Nephron (organoid): Measurements from ENCODE around the gene ADAP1.

Source experiments
- H3K27ac Mint-ChIP-seq, 3 experiments: 2 replicates each; pipeline ENCODE4 v1.8.0; 2020; ENCODE audit warnings: mixed read lengths in 3 of 3, mild to moderate bottlenecking in 2 of 3, moderate library complexity in 1 of 3
- H3K27me3 Mint-ChIP-seq: 2 replicates; pipeline ENCODE4 v1.8.0; 2021; ENCODE audit warnings: low read depth, mild to moderate bottlenecking, moderate library complexity, mixed read lengths
- H3K36me3 Mint-ChIP-seq: 2 replicates; pipeline ENCODE4 v1.8.0; 2020; ENCODE audit warnings: low read depth, mixed read lengths
- H3K4me1 Mint-ChIP-seq: 2 replicates; pipeline ENCODE4 v1.8.0; 2020; ENCODE audit warnings: mixed read lengths
- H3K4me3 Mint-ChIP-seq, 3 experiments: 2 replicates each; pipeline ENCODE4 v1.8.0; 2020; ENCODE audit warnings: mild to moderate bottlenecking in 3 of 3, mixed read lengths in 3 of 3, moderate library complexity in 2 of 3
- H3K9me3 Mint-ChIP-seq: 2 replicates; pipeline ENCODE4 v1.8.0; 2020; ENCODE audit warnings: mixed read lengths
- TF ChIP-seq, protein P1 (sequence below), 3 experiments: fragments of 200-600 bp; sonication (generic); IDR thresholded peaks; one replicate each; pipeline ENCODE4 v1.5.0; 2021; ENCODE audit warnings: antibody characterized with exemption in 3 of 3; ENCODE audit not compliant: unreplicated experiment in 3 of 3

ADAP1 gene

GRCh38 chr7:894164-894867 is 60.2 kb downstream of the ADAP1 start:
- H3K36me3 Mint-ChIP-seq: peaks cover 39% of the 10 kb centered on the region
- no peak overlapping the region for H3K27ac Mint-ChIP-seq
- H3K27me3 Mint-ChIP-seq: no peaks in the 10 kb centered on the region
- H3K4me3 Mint-ChIP-seq: no peak overlapping the region
- H3K4me1 Mint-ChIP-seq: no peaks in the 10 kb centered on the region
- TF ChIP-seq, protein P1, sequence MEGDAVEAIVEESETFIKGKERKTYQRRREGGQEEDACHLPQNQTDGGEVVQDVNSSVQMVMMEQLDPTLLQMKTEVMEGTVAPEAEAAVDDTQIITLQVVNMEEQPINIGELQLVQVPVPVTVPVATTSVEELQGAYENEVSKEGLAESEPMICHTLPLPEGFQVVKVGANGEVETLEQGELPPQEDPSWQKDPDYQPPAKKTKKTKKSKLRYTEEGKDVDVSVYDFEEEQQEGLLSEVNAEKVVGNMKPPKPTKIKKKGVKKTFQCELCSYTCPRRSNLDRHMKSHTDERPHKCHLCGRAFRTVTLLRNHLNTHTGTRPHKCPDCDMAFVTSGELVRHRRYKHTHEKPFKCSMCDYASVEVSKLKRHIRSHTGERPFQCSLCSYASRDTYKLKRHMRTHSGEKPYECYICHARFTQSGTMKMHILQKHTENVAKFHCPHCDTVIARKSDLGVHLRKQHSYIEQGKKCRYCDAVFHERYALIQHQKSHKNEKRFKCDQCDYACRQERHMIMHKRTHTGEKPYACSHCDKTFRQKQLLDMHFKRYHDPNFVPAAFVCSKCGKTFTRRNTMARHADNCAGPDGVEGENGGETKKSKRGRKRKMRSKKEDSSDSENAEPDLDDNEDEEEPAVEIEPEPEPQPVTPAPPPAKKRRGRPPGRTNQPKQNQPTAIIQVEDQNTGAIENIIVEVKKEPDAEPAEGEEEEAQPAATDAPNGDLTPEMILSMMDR (IDR thresholded peaks at IDR 0.05; ENCODE audit: unreplicated experiment in 3 of 3): no peak
- H3K9me3 Mint-ChIP-seq: no peaks in the 10 kb centered on the region

DNA sequence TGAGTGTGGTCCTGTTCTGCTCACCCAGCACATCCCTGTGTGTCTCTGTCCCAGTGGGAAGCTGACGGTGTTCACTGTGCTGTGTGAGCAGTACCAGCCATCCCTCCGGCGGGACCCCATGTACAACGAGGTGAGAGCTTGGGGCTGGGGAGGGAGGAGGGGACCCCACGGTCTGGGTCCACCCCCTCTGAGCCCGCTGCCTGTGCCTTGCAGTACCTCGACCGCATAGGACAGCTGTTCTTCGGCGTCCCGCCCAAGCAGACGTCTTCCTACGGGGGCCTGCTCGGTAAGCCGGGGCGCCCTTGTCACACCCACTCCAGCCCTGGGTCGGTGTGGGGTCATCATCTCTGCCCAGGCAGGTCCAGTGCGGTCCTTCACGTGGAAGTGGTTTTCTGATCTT is 60.8 kb downstream of the ADAP1 start:
- Mint-ChIP-seq H3K27me3 (no peaks in the 10 kb centered on the region), H3K9me3 (no peaks in the 10 kb centered on the region), H3K4me1 (no peaks in the 10 kb centered on the region), H3K36me3 (peaks cover 42% of the 10 kb centered on the region), H3K4me3 (no peak overlapping the region), H3K27ac (no peak overlapping the region)
- TF ChIP-seq, protein P1 (IDR thresholded peaks at IDR 0.05; ENCODE audit: unreplicated experiment in 3 of 3): no peak

DNA sequence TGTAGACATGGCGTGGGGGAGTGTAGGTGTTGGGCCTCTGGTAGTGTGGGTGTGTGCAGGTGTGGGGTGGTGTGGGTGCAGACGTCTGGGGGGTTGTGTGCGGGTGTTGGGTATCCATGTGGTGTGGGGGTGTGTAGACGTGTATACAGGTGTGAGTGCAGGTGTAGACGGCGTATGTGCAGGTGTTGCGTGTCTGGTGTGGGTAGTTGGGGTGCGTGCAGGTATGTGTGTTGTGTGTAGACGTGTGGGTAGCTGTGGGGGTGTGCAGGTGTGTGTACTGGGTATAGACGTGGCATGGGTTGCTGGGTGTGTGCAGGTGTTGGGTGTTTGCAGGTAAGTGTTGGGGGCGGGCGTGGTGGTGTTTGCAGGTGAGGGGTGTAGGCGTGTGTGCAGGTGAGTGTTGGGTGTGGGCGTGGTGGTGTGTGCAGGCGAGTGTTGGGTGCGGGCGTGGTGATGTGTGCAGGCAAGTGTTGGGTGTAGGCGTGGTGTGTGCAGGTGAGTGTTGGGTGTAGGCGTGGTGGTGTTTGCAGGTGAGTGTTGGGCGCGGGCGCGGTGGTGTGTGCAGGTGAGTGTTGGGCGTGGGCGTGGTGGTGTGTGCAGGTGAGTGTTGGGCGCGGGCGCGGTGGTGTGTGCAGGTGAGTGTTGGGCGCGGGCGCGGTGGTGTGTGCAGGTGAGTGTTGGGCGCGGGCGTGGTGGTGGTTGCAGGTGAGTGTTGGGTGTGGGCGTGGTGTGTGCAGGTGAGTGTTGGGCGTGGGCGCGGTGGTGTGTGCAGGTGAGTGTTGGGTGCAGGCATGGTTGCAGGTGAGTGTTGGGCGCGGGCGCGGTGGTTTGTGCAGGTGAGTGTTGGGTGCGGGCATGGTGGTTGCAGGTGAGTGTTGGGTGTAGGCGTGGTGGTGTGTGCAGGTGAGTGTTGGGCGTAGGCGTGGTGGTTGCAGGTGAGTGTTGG is 61.6 kb downstream of the ADAP1 start:
- H3K27ac Mint-ChIP-seq: peak overlapping the region in 1 of 3 experiments; percentile 58
- peaks cover 44% of the 10 kb centered on the region for H3K36me3 Mint-ChIP-seq
- no peaks in the 10 kb centered on the region for H3K9me3 Mint-ChIP-seq
- no peak overlapping the region for H3K4me3 Mint-ChIP-seq
- TF ChIP-seq, protein P1 (IDR thresholded peaks at IDR 0.05; ENCODE audit: unreplicated experiment in 3 of 3): no peak
- no peaks in the 10 kb centered on the region for H3K27me3 Mint-ChIP-seq
- no peaks in the 10 kb centered on the region for H3K4me1 Mint-ChIP-seq

DNA sequence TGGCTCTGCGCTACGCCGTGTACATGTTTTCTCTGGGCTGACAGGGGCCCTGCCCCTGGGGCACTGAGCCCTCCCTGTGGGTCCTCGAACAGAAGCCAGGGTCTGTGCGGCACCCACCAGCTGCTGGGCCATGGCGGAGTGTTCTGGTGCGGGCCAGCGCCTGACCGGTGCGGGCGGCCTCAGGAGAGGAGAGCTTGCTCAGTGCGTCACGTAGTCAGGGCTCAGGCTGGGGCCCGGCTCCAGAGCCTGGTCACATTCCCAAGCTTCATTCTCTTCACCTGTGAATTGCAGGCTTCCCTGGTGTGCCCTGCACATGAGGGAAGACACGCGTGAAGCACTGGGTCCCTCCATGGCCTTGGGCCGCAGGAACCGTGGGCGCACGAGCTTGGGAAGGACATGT is 62.7 kb downstream of the ADAP1 start:
- H3K27me3 Mint-ChIP-seq: no peaks in the 10 kb centered on the region
- no peaks in the 10 kb centered on the region for H3K4me1 Mint-ChIP-seq

GRCh38 chr7:891291-891690 is 63.2 kb downstream of the ADAP1 start:
- Mint-ChIP-seq H3K4me3 (no peak overlapping the region), H3K36me3 (peaks cover 42% of the 10 kb centered on the region), H3K27ac (no peak overlapping the region), H3K27me3 (no peaks in the 10 kb centered on the region), H3K4me1 (no peaks in the 10 kb centered on the region), H3K9me3 (no peaks in the 10 kb centered on the region)
- TF ChIP-seq, protein P1 (IDR thresholded peaks at IDR 0.05; ENCODE audit: unreplicated experiment in 3 of 3): no peak

More for the DNA sequence above, 62.7 kb downstream of the ADAP1 start:
- Mint-ChIP-seq H3K4me3 (no peak overlapping the region), H3K9me3 (no peaks in the 10 kb centered on the region), H3K27ac (no peak overlapping the region), H3K36me3 (peaks cover 44% of the 10 kb centered on the region)
- TF ChIP-seq, protein P1 (IDR thresholded peaks at IDR 0.05; ENCODE audit: unreplicated experiment in 3 of 3): no peak
